ENCODE measurements around the gene B3GNT9.

Gene B3GNT9, protein sequence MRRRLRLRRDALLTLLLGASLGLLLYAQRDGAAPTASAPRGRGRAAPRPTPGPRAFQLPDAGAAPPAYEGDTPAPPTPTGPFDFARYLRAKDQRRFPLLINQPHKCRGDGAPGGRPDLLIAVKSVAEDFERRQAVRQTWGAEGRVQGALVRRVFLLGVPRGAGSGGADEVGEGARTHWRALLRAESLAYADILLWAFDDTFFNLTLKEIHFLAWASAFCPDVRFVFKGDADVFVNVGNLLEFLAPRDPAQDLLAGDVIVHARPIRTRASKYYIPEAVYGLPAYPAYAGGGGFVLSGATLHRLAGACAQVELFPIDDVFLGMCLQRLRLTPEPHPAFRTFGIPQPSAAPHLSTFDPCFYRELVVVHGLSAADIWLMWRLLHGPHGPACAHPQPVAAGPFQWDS

GRCh38 chr16:67150833-67151396 is at the start of gene B3GNT9:
B3GNT9 (minus strand) TSS chr16:67150998; CDS start chr16:67150485, 513 bp downstream.
- peak in 1 of 2 donors; percentile 61 for DNase-seq

GRCh38 chr16:67200491-67200890 is 49.7 kb upstream of the B3GNT9 start:
- no peak for DNase-seq

DNA sequence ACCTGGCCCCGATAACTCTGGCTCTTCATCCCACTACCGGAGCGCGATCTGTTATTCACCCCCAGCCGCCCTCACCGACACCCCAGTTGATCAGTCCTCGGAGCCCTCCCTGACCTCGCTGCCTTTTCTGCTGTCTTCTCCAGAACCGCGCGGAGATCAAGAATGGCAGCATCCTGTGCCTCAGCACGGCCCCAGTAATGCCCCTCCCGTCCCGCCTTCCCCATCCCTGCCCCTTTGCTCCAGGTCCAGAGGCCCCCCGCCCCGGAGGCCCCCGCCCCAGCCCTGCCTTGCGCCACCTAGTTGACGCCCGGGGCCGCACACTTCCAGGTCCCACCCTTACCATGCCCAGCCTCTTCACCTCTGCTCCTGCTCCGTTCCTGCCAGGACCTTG is 49.0 kb upstream of the B3GNT9 start:
- DNase-seq = no peak

DNA sequence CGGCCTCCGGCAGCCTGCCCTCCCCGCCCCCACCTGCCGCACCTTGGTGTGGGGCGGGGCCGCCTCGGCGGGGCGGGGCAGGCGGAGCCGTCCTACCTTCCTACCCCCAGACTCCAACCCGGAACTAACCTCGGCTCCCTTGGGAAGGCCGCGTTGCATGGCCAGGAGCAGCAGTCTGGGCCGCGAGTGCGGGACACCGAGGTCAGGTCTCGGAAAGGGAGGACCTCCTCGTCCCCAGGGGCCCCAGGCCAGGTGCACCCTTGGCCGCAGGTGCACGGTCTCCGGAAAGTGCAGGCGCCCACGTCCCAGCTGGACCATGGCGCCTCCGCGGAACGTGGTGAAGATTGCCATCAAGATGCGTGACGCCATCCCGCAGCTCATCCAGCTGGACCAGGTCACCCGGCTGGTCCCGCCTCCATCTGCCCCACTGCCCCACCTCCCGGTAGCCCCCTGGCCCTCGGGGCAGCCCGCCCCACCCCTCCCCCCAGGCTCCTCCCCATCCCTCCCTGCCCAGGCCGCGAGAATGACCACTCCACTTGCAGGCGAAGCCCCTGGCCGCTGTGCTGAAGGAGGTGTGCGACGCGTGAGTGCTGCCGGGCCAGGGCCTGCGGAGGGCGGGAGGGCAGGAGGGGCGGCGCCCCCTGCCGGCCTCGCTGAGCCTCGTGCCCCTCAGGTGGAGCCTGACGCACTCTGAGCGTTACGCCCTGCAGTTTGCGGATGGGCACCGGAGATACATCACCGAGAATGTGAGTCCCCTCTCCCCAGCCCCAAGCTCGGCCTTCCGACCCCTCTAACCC is 48.4 kb upstream of the B3GNT9 start, which contains the start of gene ELMO3:
TSS of gene ELMO3 (plus strand) at position 121 of the 797 bp plus-strand sequence. CDS start at position 317, 196 bp downstream.
- DNase-seq = no peak

DNA sequence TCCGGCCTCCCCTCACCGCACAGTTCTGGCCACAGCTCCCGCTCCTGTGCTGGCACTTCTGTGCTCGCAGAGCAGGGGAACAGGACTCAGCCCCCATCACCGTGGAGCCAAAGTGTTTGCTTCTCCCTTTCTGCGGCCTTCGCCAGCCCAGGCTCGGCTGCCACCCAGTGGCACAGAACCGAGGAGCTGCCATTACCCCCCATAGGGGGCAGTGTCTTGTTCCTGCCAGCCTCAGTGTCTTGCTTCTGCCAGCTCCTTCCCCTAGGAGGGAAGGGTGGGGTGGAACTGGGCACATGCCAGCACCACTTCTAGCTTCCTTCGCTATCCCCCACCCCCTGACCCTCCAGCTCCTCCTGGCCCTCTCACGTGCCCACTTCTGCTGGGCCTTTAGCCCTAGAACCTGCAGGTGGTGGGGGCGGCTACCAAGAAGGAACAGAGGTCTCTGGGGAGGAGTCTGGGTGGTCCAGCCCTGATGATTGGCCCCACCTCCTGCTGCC is 47.5 kb upstream of the B3GNT9 start:
- no peak for DNase-seq

DNA sequence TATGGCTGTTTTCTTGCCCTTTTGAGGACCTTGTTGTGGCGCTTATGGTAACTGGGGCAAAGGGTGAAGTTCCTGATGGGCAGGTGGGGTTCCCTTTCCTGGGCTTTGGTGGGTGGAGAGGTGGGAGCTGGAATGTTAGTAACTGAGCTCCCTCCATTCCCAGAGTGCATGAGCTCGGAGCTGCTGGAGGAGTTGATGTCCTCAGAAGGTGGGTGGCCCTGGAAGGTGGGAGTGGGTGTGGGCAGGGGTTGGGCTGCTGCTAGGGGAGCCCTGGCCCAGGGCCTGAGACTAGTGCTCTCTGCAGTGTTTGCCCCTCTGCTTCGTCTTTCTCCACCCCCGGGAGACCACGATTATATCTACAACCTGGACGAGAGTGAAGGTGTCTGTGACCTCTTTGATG is 46.9 kb upstream of the B3GNT9 start:
- no peak for DNase-seq

GRCh38 chr16:67196881-67197280 is 46.1 kb upstream of the B3GNT9 start:
- no peak for DNase-seq

- DNase-seq = no peak
Observed at GRCh38 chr16:67195676-67196075, 44.9 kb upstream of the B3GNT9 start.

GRCh38 chr16:67194260-67194659 is 43.5 kb upstream of the B3GNT9 start:
- no peak for DNase-seq

- DNase-seq = no peak
Observed at GRCh38 chr16:67193536-67193935, 42.7 kb upstream of the B3GNT9 start.

DNA sequence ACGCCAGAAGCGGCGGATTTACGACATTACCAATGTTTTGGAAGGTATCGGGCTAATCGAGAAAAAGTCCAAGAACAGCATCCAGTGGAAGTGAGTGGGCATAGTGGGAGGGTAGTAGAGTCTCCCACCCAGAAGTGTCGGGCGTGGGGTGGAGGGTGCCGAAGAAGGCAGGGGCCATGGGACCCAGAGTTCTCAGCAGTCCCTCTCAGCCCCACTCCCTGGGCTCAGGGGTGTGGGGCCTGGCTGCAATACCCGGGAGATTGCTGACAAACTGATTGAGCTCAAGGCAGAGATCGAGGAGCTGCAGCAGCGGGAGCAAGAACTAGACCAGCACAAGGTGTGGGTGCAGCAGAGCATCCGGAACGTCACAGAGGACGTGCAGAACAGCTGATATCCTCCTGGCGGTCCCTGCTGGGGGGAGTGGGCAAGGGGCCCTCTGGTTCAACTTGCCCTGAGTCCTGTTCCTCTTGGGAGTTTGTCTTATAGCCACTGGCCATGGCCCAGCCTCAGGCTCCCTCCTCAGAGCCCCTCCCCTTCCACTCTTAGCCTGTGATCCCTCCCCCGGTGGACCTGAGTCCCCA is 42.1 kb upstream of the B3GNT9 start:
- no peak for DNase-seq

GRCh38 chr16:67191995-67192681 is 41.3 kb upstream of the B3GNT9 start, which contains the start of gene E2F4:
E2F4 (plus strand) TSS chr16:67192155; CDS start chr16:67192228, 73 bp downstream.
- DNase-seq = peak; percentile 89 to 92

DNA sequence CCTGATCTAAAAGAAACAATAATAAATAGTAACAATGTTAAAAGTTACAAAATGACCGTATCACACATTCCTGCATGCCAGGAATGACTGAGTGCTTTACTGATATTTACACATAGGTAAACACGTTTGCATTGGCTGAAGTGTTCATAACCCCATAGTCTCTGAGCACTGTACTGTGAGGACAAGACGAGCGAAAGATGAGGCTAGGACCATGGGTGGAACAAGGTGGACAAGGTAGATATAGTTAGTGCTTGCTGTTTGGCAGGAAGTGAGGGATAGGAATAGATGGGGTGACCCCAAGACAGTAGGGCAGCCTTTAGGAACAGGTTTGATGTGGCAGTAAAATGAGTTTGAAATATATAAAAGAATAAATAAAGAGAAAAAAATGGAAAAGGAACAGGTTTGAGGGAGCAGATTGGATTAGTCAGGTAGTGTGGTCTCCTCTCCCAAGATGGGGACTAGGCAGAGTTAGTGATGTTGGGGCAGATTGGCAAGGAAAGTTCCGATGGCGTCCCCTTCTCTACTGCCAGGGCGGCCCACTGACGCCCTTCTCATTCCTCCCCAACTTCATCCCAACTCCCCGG is 40.7 kb upstream of the B3GNT9 start:
- DNase-seq = no peak

DNA sequence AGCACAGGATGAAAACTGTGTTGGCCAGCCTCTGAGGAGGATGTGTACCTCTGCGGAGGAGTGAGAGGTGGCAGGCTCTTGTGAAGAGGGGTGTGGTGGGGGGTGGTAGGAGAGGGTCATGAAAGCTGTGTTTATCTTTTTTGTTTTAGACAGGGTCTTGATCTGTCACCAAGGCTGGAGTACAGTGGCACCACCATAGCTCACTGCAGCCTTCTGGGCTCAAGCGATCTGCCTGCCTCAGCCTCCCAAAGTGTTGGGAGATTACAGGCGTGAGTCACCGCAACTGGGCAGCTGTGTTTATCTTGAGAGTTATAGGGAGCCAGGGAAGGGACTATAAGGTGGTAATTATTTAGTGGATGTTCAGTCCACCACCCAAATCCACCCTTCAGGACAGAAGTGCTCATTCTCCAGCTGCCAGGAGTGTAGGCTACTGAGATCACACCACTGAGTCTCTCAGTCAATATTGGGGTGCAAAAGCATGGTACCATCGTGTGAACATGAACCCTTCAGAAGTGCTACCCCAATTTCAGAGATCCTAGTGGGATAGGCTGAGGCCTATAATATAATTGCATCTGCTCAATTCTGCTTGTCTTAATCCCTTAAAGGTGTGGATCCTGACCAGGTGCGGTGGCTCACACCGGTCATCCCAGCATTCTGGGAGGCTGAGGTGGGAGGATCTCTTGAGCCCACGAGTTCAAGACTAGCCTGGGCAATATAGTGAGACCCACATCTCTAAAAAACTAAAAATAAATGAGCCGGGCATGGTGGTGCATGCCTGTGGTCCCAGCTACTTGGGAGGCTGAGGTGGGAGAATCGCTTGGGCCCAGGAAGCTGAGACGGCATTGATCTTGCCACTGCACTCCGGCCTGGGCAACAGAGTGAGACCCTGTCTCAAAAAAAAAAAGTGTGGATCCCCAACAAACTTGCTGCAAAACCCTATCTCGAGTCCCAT is 39.9 kb upstream of the B3GNT9 start:
- DNase-seq = no peak

GRCh38 chr16:67190041-67190440 is 39.2 kb upstream of the B3GNT9 start, which contains the start of gene EXOC3L1:
EXOC3L1 (minus strand) TSS chr16:67190136; CDS start chr16:67189676, 460 bp downstream.
- no peak for DNase-seq

- DNase-seq = no peak
Observed at GRCh38 chr16:67188798-67189197, 38.0 kb upstream of the B3GNT9 start.

DNA sequence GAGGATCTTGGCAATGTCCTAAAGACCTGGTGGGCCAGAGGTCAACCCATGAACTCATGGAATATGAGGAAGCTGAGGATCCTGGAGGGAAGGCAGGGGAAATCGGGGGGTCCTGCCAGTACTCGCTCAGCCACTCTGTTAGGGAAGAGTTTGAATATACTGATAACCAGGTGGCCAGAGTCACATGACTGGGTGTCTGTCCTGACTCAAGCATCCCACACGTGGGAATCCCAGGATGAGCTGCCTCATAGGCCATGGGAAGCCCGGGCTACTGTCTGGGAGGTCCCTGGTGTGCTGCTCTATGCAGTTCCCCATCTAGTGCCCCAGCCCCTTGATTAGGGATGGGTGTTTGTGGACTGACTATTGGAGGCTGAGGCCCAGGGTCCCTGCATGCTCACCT is 37.5 kb upstream of the B3GNT9 start:
- no peak for DNase-seq

GRCh38 chr16:67187175-67187890 is 36.5 kb upstream of the B3GNT9 start:
- no peak for DNase-seq

- DNase-seq = no peak
Observed at GRCh38 chr16:67186550-67186950, 35.8 kb upstream of the B3GNT9 start.

GRCh38 chr16:67185651-67186134 is 34.9 kb upstream of the B3GNT9 start:
- DNase-seq = no peak
